ENCODE measurements around the gene TCF19.
"Not testable (repeated sequence)": the region's sequence is repeated elsewhere in the genome, so short reads cannot be mapped to it uniquely, and the experiment has no call there.

The TCF19 gene

GRCh38 chr6:31170987-31171671 lies 12.7 kb downstream of the TCF19 start:
- Histone ChIP-seq H3K36me3 (ENCODE audit: insufficient read depth, low read length) (no peaks in the 10 kb centered on the region), H2AFZ (ENCODE audit: low read depth, low read length) (no peak overlapping the region), H3K4me3 (ENCODE audit: low read length) (no peak overlapping the region), H3K4me1 (ENCODE audit: insufficient read depth, low read length) (peaks cover 4% of the 10 kb centered on the region), H3K9me3 (ENCODE audit: low read length) (no peaks in the 10 kb centered on the region), H3K27me3 (ENCODE audit: insufficient read depth, low read length) (peaks cover 2% of the 10 kb centered on the region)

- no peaks in the 10 kb centered on the region for H3K9me3 ChIP-seq (ENCODE audit: low read length)
- no peak overlapping the region for H3K4me3 ChIP-seq (ENCODE audit: low read length)
- H2AFZ ChIP-seq (ENCODE audit: low read depth, low read length): no peak overlapping the region
- H3K27me3 ChIP-seq (ENCODE audit: insufficient read depth, low read length): peaks cover 2% of the 10 kb centered on the region
- peaks cover 4% of the 10 kb centered on the region for H3K4me1 ChIP-seq (ENCODE audit: insufficient read depth, low read length)
- H3K36me3 ChIP-seq (ENCODE audit: insufficient read depth, low read length): no peaks in the 10 kb centered on the region
These were observed 13.8 kb downstream of the TCF19 start for GRCh38 chr6:31171931-31172905.

- Histone ChIP-seq H3K4me3 (ENCODE audit: low read length) (no peak overlapping the region), H2AFZ (ENCODE audit: low read depth, low read length) (no peak overlapping the region), H3K36me3 (ENCODE audit: insufficient read depth, low read length) (no peaks in the 10 kb centered on the region), H3K27me3 (ENCODE audit: insufficient read depth, low read length) (peaks cover 2% of the 10 kb centered on the region), H3K9me3 (ENCODE audit: low read length) (no peaks in the 10 kb centered on the region), H3K4me1 (ENCODE audit: insufficient read depth, low read length) (peaks cover 4% of the 10 kb centered on the region)
These were observed 14.6 kb downstream of the TCF19 start for GRCh38 chr6:31172973-31173384.

GRCh38 chr6:31173406-31173805 lies 15.0 kb downstream of the TCF19 start:
- Histone ChIP-seq H3K4me3 (ENCODE audit: low read length) (no peak overlapping the region), H3K4me1 (ENCODE audit: insufficient read depth, low read length) (peaks cover 4% of the 10 kb centered on the region), H3K36me3 (ENCODE audit: insufficient read depth, low read length) (no peaks in the 10 kb centered on the region), H3K27me3 (ENCODE audit: insufficient read depth, low read length) (peaks cover 2% of the 10 kb centered on the region), H3K9me3 (ENCODE audit: low read length) (no peaks in the 10 kb centered on the region), H2AFZ (ENCODE audit: low read depth, low read length) (no peak overlapping the region)

GRCh38 chr6:31174378-31174777 lies 16.0 kb downstream of the TCF19 start:
- Histone ChIP-seq H3K36me3 (ENCODE audit: insufficient read depth, low read length) (no peaks in the 10 kb centered on the region), H3K4me3 (ENCODE audit: low read length) (no peak overlapping the region), H2AFZ (ENCODE audit: low read depth, low read length) (no peak overlapping the region)

GRCh38 chr6:31175971-31176370 lies 17.6 kb downstream of the TCF19 start:
- Histone ChIP-seq H3K4me3 (ENCODE audit: low read length) (no peak overlapping the region), H3K4me1 (ENCODE audit: insufficient read depth, low read length) (peaks cover 4% of the 10 kb centered on the region), H3K36me3 (ENCODE audit: insufficient read depth, low read length) (no peaks in the 10 kb centered on the region), H3K9me3 (ENCODE audit: low read length) (peaks cover 4% of the 10 kb centered on the region), H2AFZ (ENCODE audit: low read depth, low read length) (no peak overlapping the region), H3K27me3 (ENCODE audit: insufficient read depth, low read length) (peaks cover 2% of the 10 kb centered on the region)

More at GRCh38 chr6:31174378-31174777, 16.0 kb downstream of the TCF19 start:
- Histone ChIP-seq H3K4me1 (ENCODE audit: insufficient read depth, low read length) (peaks cover 4% of the 10 kb centered on the region), H3K9me3 (ENCODE audit: low read length) (peaks cover 4% of the 10 kb centered on the region), H3K27me3 (ENCODE audit: insufficient read depth, low read length) (peaks cover 2% of the 10 kb centered on the region)

GRCh38 chr6:31178143-31179041 lies 20.0 kb downstream of the TCF19 start:
- Histone ChIP-seq H3K4me1 (ENCODE audit: insufficient read depth, low read length) (no peaks in the 10 kb centered on the region), H3K27me3 (ENCODE audit: insufficient read depth, low read length) (peaks cover 2% of the 10 kb centered on the region), H3K36me3 (ENCODE audit: insufficient read depth, low read length) (no peaks in the 10 kb centered on the region), H3K9me3 (ENCODE audit: low read length) (peaks cover 4% of the 10 kb centered on the region), H2AFZ (ENCODE audit: low read depth, low read length) (no peak overlapping the region), H3K4me3 (ENCODE audit: low read length) (no peak overlapping the region)

- Histone ChIP-seq H2AFZ (ENCODE audit: low read depth, low read length) (no peak overlapping the region), H3K4me3 (ENCODE audit: low read length) (no peak overlapping the region), H3K9me3 (ENCODE audit: low read length) (peaks cover 4% of the 10 kb centered on the region), H3K36me3 (ENCODE audit: insufficient read depth, low read length) (no peaks in the 10 kb centered on the region), H3K27me3 (ENCODE audit: insufficient read depth, low read length) (peaks cover 2% of the 10 kb centered on the region), H3K4me1 (ENCODE audit: insufficient read depth, low read length) (no peaks in the 10 kb centered on the region)
These were observed 20.6 kb downstream of the TCF19 start for GRCh38 chr6:31179042-31179386.

GRCh38 chr6:31179896-31180295 lies 21.5 kb downstream of the TCF19 start:
- no peak overlapping the region for H3K4me3 ChIP-seq (ENCODE audit: low read length)
- H3K9me3 ChIP-seq (ENCODE audit: low read length): peaks cover 4% of the 10 kb centered on the region
- no peaks in the 10 kb centered on the region for H3K4me1 ChIP-seq (ENCODE audit: insufficient read depth, low read length)
- H3K36me3 ChIP-seq (ENCODE audit: insufficient read depth, low read length): no peaks in the 10 kb centered on the region
- H3K27me3 ChIP-seq (ENCODE audit: insufficient read depth, low read length): peaks cover 2% of the 10 kb centered on the region
- H2AFZ ChIP-seq (ENCODE audit: low read depth, low read length): no peak overlapping the region

GRCh38 chr6:31180500-31180899 lies 22.1 kb downstream of the TCF19 start:
- Histone ChIP-seq H3K36me3 (ENCODE audit: insufficient read depth, low read length) (no peaks in the 10 kb centered on the region), H3K27me3 (ENCODE audit: insufficient read depth, low read length) (no peaks in the 10 kb centered on the region), H3K9me3 (ENCODE audit: low read length) (peaks cover 4% of the 10 kb centered on the region), H3K4me1 (ENCODE audit: insufficient read depth, low read length) (no peaks in the 10 kb centered on the region), H2AFZ (ENCODE audit: low read depth, low read length) (no peak overlapping the region), H3K4me3 (ENCODE audit: low read length) (no peak overlapping the region)

GRCh38 chr6:31183287-31183686 lies 24.9 kb downstream of the TCF19 start:
- H3K27me3 ChIP-seq (ENCODE audit: insufficient read depth, low read length); H3K4me1 ChIP-seq (ENCODE audit: insufficient read depth, low read length); H2AFZ ChIP-seq (ENCODE audit: low read depth, low read length); H3K36me3 ChIP-seq (ENCODE audit: insufficient read depth, low read length); H3K4me3 ChIP-seq (ENCODE audit: low read length); H3K9me3 ChIP-seq (ENCODE audit: low read length): not testable (repeated sequence)

GRCh38 chr6:31183859-31184258 lies 25.5 kb downstream of the TCF19 start:
- not testable (repeated sequence) for H3K4me3 ChIP-seq (ENCODE audit: low read length); H3K9me3 ChIP-seq (ENCODE audit: low read length); H2AFZ ChIP-seq (ENCODE audit: low read depth, low read length); H3K4me1 ChIP-seq (ENCODE audit: insufficient read depth, low read length); H3K27me3 ChIP-seq (ENCODE audit: insufficient read depth, low read length); H3K36me3 ChIP-seq (ENCODE audit: insufficient read depth, low read length)

GRCh38 chr6:31185695-31186051 lies 27.3 kb downstream of the TCF19 start:
- not testable (repeated sequence) for H3K27me3 ChIP-seq (ENCODE audit: insufficient read depth, low read length); H3K4me3 ChIP-seq (ENCODE audit: low read length); H3K4me1 ChIP-seq (ENCODE audit: insufficient read depth, low read length); H3K9me3 ChIP-seq (ENCODE audit: low read length); H3K36me3 ChIP-seq (ENCODE audit: insufficient read depth, low read length); H2AFZ ChIP-seq (ENCODE audit: low read depth, low read length)
